ENCODE data around the gene KMT5C.

KMT5C gene

DNA sequence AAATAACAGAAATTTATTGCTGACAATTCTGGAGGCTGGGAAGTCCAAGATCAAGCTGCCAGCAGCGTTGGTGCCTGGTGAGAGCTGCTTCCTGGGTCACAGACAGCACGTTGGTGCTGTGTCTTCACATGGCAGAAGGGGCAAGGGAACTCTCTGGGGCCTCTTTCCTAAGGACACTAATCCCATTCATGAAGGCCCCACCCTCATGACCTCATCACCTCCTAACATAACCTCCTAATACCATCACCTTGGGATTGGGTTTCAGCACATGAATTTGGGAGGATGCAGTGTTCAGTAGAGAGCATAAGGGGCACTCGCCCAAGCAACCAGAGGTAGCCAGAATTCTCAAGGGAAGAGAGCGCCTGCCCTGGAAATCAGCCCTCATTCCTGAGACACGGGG is 30.2 kb upstream of the KMT5C start:
- Histone ChIP-seq H3K4me1 (ENCODE audit: insufficient read depth, low read length) (peaks cover 3% of the 10 kb centered on the region), H3K9ac (ENCODE audit: low read depth, low read length) (no peak overlapping the region), H3K36me3 (ENCODE audit: insufficient read depth, low read length) (peaks cover 9% of the 10 kb centered on the region; the same call in 1 of the 2 replicates), H3K9me3 (ENCODE audit: control insufficient read depth, insufficient read depth, low read length) (no peaks in the 10 kb centered on the region)

DNA sequence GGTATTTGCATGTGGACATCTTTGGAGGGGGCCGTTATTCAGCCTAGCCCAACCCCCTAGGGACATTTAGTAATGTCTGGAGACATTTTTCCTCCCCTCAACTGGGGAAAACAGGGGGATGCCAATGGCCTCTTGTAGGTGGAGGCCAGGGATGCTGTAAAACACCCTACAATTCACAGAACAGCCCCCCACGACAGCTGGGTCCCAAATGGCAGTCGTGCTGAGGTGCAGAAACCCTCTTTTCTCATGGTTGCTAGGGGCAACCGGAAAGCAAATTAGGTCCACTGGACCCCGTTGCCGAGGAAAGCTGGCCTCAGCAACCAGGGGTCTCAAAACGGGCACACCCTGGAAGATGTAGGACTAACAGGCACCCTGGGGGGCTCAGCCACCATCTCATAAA is 29.2 kb upstream of the KMT5C start:
- Histone ChIP-seq H3K9me3 (ENCODE audit: control insufficient read depth, insufficient read depth, low read length) (no peaks in the 10 kb centered on the region), H3K36me3 (ENCODE audit: insufficient read depth, low read length) (peaks cover 9% of the 10 kb centered on the region; the same call in 1 of the 2 replicates), H3K4me1 (ENCODE audit: insufficient read depth, low read length) (no peaks in the 10 kb centered on the region; the same call in 1 of the 2 replicates), H3K9ac (ENCODE audit: low read depth, low read length) (no peak overlapping the region)

DNA sequence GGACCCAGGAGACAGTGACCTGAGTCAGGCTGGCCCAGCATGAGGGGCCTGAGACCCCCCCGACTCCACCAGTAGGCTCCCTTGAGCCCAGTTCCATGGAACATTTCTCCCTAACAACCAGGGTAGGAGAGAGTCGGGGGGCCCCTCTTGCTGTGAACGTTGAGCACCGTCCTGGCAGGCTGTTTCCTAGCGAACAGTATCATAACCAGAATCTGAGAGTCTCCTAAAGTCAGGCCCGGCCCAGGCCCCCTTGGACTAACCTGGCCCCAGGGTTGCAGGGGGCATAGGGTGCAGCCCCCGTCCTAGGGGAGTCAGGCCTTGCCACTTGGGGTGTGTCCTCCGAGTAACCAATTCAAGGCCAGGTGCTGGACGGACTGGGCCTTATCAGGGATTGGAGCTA is 28.3 kb upstream of the KMT5C start:
- Histone ChIP-seq H3K4me1 (ENCODE audit: insufficient read depth, low read length) (no peaks in the 10 kb centered on the region), H3K9ac (ENCODE audit: low read depth, low read length) (no peak overlapping the region), H3K36me3 (ENCODE audit: insufficient read depth, low read length) (peaks cover 7% of the 10 kb centered on the region; the same call in 1 of the 2 replicates), H3K9me3 (ENCODE audit: control insufficient read depth, insufficient read depth, low read length) (no peaks in the 10 kb centered on the region)

DNA sequence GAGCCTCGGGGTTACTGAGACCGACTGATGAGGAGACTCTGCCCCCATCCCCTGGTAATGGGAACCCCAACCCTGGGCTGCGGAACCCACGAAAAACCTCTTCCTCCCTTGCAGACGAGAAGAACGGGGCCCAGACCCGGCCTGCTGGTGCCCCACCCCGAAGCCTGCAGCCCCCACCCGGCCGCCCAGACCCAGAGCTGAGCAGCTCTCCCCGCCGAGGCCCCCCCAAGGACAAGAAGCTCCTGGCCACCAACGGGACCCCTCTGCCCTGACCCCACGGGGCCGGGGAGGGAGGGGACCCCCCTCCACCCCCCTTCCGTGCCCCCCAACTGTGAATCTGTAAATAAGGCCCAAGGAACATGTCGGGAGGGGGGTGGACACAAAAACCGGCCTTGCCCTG is 27.9 kb upstream of the KMT5C start:
- H3K9me3 ChIP-seq (ENCODE audit: control insufficient read depth, insufficient read depth, low read length) = no peaks in the 10 kb centered on the region
- no peaks in the 10 kb centered on the region for H3K4me1 ChIP-seq (ENCODE audit: insufficient read depth, low read length)
- no peak overlapping the region for H3K9ac ChIP-seq (ENCODE audit: low read depth, low read length)
- peaks cover 3% of the 10 kb centered on the region; the same call in 1 of the 2 replicates for H3K36me3 ChIP-seq (ENCODE audit: insufficient read depth, low read length)

DNA sequence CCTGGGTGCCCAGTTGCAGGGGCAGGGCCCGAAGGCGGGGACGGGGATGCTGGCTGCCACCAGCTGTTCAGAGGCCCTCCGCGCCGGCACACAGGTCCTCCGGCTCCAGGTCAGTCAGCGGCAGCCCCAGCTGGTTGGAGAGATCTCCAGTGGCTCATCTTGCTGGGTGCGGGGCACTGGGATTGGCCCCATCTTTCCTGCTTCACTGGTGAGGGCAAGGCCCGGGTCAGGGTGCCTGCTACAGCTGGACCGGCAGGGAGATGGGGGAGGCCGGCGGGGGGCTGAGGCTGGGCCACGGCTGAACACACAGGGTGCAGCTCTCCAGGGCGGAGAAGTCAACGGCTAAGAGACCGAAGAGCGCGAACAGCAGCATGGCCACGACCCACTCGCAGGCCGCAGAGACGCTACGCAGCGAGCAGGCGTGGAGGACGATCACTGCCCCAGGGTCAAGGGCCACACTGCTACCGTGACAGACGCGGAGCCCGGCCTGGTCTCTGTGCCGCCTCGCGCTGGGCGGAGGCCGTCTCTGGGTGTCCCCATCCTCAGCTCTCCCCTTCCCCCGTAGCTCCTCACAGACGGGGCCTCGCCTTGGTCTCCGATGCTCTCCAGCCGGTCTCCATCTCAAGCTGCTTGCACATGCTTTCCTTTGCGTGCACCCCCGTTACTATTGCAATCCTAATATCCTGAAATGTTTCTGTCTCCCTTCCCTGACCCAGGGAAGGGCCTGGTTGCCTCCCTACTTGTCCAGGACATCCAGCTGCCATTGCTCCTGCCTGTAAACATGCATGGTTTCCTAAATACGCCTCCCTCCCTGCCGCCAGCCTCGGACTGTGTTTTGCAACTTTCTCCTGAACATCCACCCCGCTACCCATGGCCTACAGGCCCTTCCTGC is 26.8 kb upstream of the KMT5C start:
- H3K9me3 ChIP-seq (ENCODE audit: control insufficient read depth, insufficient read depth, low read length) = no peaks in the 10 kb centered on the region
- H3K36me3 ChIP-seq (ENCODE audit: insufficient read depth, low read length) = no peaks in the 10 kb centered on the region; the same call in 1 of the 2 replicates
- H3K4me1 ChIP-seq (ENCODE audit: insufficient read depth, low read length) = no peaks in the 10 kb centered on the region
- no peak overlapping the region for H3K9ac ChIP-seq (ENCODE audit: low read depth, low read length)

DNA sequence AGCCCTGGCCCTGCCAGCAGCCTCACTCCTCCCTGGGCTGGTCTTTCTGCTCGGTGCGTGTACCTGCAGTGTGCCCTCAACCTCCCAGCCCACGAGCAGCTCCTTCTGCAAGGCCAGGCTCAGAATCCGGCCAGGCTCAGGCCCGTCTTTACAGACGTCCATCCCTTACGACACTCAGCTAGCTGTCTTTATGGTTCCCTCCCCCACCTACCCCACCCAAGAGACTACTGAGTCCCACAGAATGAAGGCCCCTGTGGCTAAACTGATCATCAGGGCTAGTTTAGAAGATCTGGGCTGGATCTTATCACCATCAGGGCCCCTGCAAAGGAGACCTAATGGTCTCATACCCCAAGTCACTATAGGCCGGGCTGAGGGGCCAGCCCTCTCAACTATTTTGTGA is 25.3 kb upstream of the KMT5C start:
- no peaks in the 10 kb centered on the region; the same call in 1 of the 2 replicates for H3K36me3 ChIP-seq (ENCODE audit: insufficient read depth, low read length)
- no peaks in the 10 kb centered on the region for H3K9me3 ChIP-seq (ENCODE audit: control insufficient read depth, insufficient read depth, low read length)
- H3K4me1 ChIP-seq (ENCODE audit: insufficient read depth, low read length) = no peaks in the 10 kb centered on the region
- no peak overlapping the region for H3K9ac ChIP-seq (ENCODE audit: low read depth, low read length)

DNA sequence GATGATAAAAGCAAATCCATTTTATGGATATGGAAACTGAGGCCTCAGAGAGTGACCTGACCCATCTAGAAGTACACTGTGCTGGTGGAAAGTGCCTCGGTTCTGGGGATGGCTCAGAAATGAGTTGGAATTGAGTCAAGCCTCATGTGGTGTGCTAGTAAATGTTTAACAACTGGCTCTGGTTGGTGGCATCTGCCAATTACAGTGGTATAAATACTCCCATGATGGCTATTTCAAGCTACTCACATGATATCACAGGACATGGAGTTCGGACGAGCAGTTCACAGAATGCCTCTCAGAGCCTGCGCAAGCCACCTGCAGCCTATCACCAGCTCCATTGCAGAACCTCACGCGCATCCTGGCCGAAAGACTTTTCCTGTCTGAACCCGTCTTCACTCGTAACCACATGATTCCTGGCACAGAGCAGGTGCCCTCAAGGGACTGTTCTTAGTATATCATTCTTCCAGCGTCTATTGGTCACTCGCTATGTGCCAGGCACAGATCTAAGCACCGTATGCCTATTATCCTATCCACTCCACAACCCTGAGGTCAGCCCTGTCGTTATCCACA is 23.6 kb upstream of the KMT5C start:
- Histone ChIP-seq H3K9me3 (ENCODE audit: control insufficient read depth, insufficient read depth, low read length) (no peaks in the 10 kb centered on the region), H3K36me3 (ENCODE audit: insufficient read depth, low read length) (no peaks in the 10 kb centered on the region)

DNA sequence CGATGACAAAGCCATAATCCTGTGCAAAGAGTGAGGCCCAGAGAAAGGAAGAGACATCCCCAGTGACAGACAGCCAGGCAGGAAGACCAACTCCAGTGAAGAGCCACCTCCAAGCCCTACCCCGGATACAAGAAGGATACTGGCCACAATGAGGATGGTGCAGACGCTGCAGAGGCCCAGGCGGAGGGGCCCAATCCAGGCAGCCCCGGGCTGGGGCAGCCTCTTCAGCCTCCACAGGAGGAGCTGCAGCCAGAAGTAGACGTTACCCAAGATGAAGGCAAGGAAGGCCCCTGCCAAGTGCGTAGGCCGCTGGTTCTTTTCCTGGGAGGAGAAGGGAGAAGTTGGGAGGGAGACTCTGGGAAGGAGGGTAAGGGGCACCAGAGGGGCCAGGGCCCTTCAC is 23.0 kb upstream of the KMT5C start:
- no peaks in the 10 kb centered on the region for H3K4me1 ChIP-seq (ENCODE audit: insufficient read depth, low read length)
- no peaks in the 10 kb centered on the region for H3K36me3 ChIP-seq (ENCODE audit: insufficient read depth, low read length)
- no peak overlapping the region for H3K9ac ChIP-seq (ENCODE audit: low read depth, low read length)
- no peaks in the 10 kb centered on the region for H3K9me3 ChIP-seq (ENCODE audit: control insufficient read depth, insufficient read depth, low read length)

More for the DNA sequence above, 23.6 kb upstream of the KMT5C start:
- H3K4me1 ChIP-seq (ENCODE audit: insufficient read depth, low read length) = no peaks in the 10 kb centered on the region
- no peak overlapping the region for H3K9ac ChIP-seq (ENCODE audit: low read depth, low read length)

DNA sequence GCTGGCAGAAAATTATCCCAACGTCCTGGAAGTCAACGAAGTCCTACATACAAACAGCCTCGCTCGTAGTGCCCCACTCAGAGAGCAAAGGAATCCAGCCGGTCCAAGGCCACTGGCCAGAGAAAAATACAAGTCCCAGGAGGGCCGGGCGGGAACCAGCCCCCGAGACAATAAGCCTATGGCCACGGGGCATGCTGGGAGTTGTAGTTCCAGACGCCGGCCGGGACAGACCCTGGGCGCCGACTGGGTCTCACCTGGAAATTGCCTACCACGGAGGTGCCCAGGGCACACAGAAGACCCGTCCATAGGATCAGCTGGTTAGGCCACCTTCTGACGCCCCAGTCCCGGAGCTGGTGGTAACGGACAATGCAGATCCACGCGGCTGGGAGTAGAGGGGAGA is 19.9 kb upstream of the KMT5C start:
- H3K9me3 ChIP-seq (ENCODE audit: control insufficient read depth, insufficient read depth, low read length) = no peaks in the 10 kb centered on the region
- H3K9ac ChIP-seq (ENCODE audit: low read depth, low read length) = peak overlapping the region; percentile 43; the same call in 1 of the 2 replicates
- H3K4me1 ChIP-seq (ENCODE audit: insufficient read depth, low read length) = 0 out of 2 replicates have a peak, but pooled peaks cover 2% of the 10 kb centered on the region
- no peaks in the 10 kb centered on the region for H3K36me3 ChIP-seq (ENCODE audit: insufficient read depth, low read length)

DNA sequence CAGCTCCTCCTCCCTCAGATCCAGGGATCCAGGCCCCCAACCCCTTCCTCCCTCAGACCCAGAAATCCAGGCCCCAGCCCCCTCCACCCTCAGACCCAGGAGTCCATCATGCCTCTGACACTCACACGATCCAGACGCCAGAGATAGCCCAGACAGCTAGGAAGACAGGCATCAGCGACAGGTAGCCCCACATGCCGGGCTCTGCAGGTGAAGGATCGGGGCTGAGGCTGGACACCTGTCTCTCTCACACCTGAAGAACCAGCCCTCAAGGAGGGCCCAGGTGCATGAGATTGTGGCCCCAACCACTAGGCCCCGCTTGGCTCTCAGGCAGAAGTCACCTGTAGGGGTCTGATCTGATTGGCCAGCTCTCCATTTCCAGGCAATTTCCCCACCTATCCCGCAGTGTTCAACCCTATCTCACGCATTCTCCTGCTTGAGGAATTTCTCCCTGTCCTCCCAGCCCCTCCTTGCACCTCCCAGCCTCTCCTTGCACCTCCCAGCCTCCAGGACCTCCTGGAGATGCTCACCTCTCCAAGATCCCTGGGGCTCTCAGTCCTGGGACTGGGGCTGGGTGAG is 18.7 kb upstream of the KMT5C start:
- Histone ChIP-seq H3K9ac (ENCODE audit: low read depth, low read length) (no peak overlapping the region), H3K4me1 (ENCODE audit: insufficient read depth, low read length) (0 out of 2 replicates have a peak, but pooled peaks cover 2% of the 10 kb centered on the region), H3K36me3 (ENCODE audit: insufficient read depth, low read length) (no peaks in the 10 kb centered on the region), H3K9me3 (ENCODE audit: control insufficient read depth, insufficient read depth, low read length) (no peaks in the 10 kb centered on the region)

DNA sequence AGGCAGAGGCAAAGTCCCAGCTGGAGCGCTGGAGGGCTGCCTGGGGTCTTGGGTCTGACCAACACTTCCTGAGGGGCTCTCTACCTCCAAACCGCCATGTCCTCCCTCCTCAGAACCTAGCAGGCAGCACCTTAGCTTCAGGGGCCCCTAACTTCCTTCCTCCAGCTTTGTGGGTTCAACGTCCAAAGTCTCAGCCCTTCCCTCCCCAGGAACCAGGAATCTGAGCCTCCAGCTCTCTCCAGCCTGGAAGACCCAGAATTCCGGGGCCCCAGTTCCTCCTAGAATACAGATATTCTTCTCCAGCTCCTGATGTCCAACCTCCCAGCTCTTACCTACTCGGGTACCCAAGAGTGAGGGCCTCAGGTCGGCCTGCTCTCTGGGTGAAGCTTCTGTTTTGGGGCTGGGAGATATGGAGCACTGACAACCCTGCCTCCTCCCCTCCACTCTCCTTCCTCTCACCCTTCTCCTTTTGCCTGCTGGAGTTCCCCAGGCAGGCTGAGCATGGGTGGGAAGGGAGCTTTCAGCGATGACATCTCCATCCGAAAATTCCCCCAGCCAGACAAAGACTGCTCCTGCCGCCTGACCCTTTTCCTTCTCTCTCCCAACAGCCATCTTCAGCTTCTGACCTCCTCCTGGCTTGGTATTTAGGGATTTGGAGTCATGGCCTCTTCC is 18.1 kb upstream of the KMT5C start:
- Histone ChIP-seq H3K9ac (ENCODE audit: low read depth, low read length) (no peak overlapping the region), H3K36me3 (ENCODE audit: insufficient read depth, low read length) (no peaks in the 10 kb centered on the region), H3K9me3 (ENCODE audit: control insufficient read depth, insufficient read depth, low read length) (no peaks in the 10 kb centered on the region), H3K4me1 (ENCODE audit: insufficient read depth, low read length) (0 out of 2 replicates have a peak, but pooled peaks cover 2% of the 10 kb centered on the region)

DNA sequence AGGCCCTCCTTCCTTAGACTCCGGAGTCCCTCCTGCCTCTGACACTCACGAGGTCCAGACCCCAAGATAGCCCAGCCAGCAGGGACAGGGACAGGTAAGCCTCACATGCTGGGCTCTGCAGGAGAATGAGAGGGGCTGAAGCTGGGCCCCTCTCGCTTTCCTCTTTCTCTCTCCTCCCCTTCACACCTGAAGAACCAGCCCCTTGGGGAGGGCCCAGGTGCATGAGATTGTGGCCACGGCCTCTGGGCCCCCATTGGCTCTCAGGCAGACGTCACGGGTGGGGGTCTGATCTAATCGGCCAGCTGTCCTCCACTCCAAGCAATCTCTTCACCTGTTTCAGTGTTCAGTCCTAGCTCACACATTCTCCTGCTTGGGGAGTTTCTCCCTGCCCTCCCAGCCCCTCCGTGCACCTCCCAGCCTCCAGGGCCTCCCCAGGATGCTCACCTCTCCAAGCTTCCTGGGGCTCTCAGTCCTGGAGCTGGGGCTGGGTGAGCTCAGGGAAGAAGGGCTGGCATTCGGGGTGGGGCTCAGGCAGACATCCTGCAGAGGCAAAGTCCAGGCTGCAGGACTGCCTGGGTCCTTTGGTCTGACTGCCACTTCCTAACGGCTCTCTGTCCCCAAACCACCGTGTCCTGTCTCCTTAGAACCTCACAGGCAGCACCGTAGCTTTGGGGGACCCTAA is 17.3 kb upstream of the KMT5C start:
- Histone ChIP-seq H3K9ac (ENCODE audit: low read depth, low read length) (no peak overlapping the region), H3K9me3 (ENCODE audit: control insufficient read depth, insufficient read depth, low read length) (no peaks in the 10 kb centered on the region), H3K36me3 (ENCODE audit: insufficient read depth, low read length) (no peaks in the 10 kb centered on the region), H3K4me1 (ENCODE audit: insufficient read depth, low read length) (0 out of 2 replicates have a peak, but pooled peaks cover 2% of the 10 kb centered on the region)

DNA sequence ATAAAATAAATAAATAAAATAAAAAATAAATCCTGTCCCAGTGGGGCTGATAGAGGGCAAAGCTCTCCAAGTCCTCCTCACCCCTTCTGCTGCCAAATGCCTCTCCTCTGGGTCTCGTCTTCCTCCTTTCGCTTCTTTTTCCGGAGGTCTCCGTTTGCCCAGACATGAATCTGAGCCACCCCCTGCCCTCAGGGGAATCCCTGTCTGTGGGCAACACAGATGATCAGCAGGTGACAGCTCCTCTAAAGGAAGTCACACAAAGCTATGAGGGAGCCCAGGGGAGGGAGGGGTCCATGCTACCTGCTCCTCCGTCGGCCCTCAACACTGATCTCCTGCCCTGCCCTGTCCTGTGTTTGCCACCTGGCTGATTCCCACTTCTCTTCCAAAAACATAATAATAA is 15.0 kb upstream of the KMT5C start:
- 0 out of 2 replicates have a peak, but pooled peaks cover 2% of the 10 kb centered on the region for H3K4me1 ChIP-seq (ENCODE audit: insufficient read depth, low read length)
- no peaks in the 10 kb centered on the region for H3K9me3 ChIP-seq (ENCODE audit: control insufficient read depth, insufficient read depth, low read length)
- no peak overlapping the region for H3K9ac ChIP-seq (ENCODE audit: low read depth, low read length)
- H3K36me3 ChIP-seq (ENCODE audit: insufficient read depth, low read length) = no peaks in the 10 kb centered on the region

DNA sequence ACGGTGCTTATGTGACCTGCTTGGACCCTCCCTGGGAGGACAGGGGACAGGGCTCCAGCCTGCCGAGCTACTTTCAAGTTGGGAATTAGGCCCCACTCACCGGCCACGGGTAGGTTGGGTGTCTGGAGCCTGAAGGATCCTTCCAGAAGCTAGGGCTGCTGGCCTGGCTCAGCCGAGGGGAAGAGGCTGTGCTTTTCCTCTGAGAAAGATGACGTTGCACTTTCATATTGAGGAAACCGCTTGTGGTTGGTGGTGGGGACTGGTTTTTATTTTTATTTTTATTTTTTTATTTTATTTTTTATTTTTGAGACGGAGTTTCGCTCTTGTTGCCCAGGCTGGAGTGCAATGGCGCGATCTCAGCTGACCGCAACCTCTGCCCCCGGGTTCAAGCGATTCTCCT is 14.5 kb upstream of the KMT5C start, which contains the start of gene TMEM150B:
TMEM150B (minus strand) TSS at position 170 of the 400 bp plus-strand sequence. CDS start 4,305 bp downstream, outside the sequence.
- no peaks in the 10 kb centered on the region for H3K36me3 ChIP-seq (ENCODE audit: insufficient read depth, low read length)
- no peak within 1 kb of the TSS for H3K9ac ChIP-seq (ENCODE audit: low read depth, low read length)
- 0 out of 2 replicates have a peak, but pooled peaks cover 2% of the 10 kb centered on the region for H3K4me1 ChIP-seq (ENCODE audit: insufficient read depth, low read length)
- no peaks in the 10 kb centered on the region for H3K9me3 ChIP-seq (ENCODE audit: control insufficient read depth, insufficient read depth, low read length)
